K562 (cell line): ENCODE results near the gene HIRIP3. TPM values are rescaled to one million over a fixed set of nuclear protein-coding genes. Genes with fewer than 3 reads are reported as not detected.
A peak's percentile ranks its signal among the peaks of the same experiment; 100 is the strongest.

Experiments
- ATAC-seq: fragments of 200-7000 bp; cut with Tn5 transposase; 3 replicates; pipeline ENCODE4 v1.9.1; 2020; ENCODE audit warnings: moderate library complexity
- BruUV-seq: library from RNA; stranded (reverse); fragments of 400-500 nt; replicated peaks from 2 replicates; lab custom pipeline; 2021; lab: Mats Ljungman, UMichigan
- CTCF ChIA-PET: fragments of 300-600 bp; formaldehyde crosslinking; extraction: SDS; loops from one replicate; lab custom pipeline; 2021; ENCODE audit warnings: low intra/inter-chr PET ratio; lab: Yijun Ruan, JAX
- POLR2A ChIA-PET: fragments of 300-600, 350-650 bp; sonication (Branson Sonifier 250); formaldehyde crosslinking; extraction: SDS; loops from one replicate; lab custom pipeline; 2021; ENCODE audit warnings: antibody characterized with exemption, inconsistent platforms; lab: Yijun Ruan, JAX
- DNase-seq, 4 experiments: peaks; one replicate each; pipeline versions ENCODE4 v3.0.0 to v3.0.0-alpha.2; 2011 to 2018; ENCODE audit warnings: low spot score in 3 of 4, mixed read lengths in 3 of 4; ENCODE audit errors: extremely low read depth in 1 of 4
- FAIRE-seq: peaks from 2 replicates; lab custom pipeline; 2011; peaks lifted over from hg19 to GRCh38; lab: Jason Lieb, UNC
- H2AFZ ChIP-seq: 2 replicates; pipeline ENCODE4 v1.6.0; 2011; ENCODE audit warnings: low read depth, low read length, control low read depth, inconsistent platforms
- H3K27ac ChIP-seq: fragments of 200-600 bp; 3 replicates; pipeline ENCODE4 v1.8.0; 2011; ENCODE audit warnings: low read depth, mild to moderate bottlenecking, control low read depth, inconsistent platforms, low read length, moderate library complexity, mixed read lengths; ENCODE audit errors: extremely low read depth
- H3K27me3 ChIP-seq, 2 experiments: fragments of 300-600 bp in 1 of 2; 2 replicates in 1 of 2; 3 replicates in 1 of 2; pipeline versions ENCODE4 v1.6.0 to v1.8.0; 2011; ENCODE audit warnings: inconsistent platforms in 2 of 2, low read length in 2 of 2, mild to moderate bottlenecking in 1 of 2, mixed read lengths in 1 of 2, moderate library complexity in 1 of 2; ENCODE audit not compliant: control insufficient read depth in 2 of 2, insufficient read depth in 2 of 2
- H3K36me3 ChIP-seq: fragments of 300-600 bp; 3 replicates; pipeline ENCODE4 v1.8.0; 2011; ENCODE audit warnings: mild to moderate bottlenecking, low read length, inconsistent platforms; ENCODE audit not compliant: control insufficient read depth, insufficient read depth
- H3K4me1 ChIP-seq, 2 experiments: fragments of 200-600 bp in 1 of 2; replicated peaks in 1 of 2; 2 replicates in 1 of 2; 3 replicates in 1 of 2; pipeline versions ENCODE4 v1.5.1 to v1.8.0; 2011; ENCODE audit warnings: inconsistent platforms in 2 of 2, low read length in 2 of 2, mild to moderate bottlenecking in 1 of 2, mixed read lengths in 1 of 2, moderate library complexity in 1 of 2; ENCODE audit not compliant: control insufficient read depth in 2 of 2, insufficient read depth in 2 of 2
- H3K4me2 ChIP-seq: 2 replicates; pipeline ENCODE4 v1.6.1; 2011; ENCODE audit warnings: low read length, control low read depth, inconsistent platforms, mixed read lengths; ENCODE audit not compliant: insufficient read depth
- H3K4me3 ChIP-seq: fragments of 200-600 bp; sonication (generic), shearing (Covaris generic); 2 replicates; pipeline ENCODE4 v1.5.1; 2016; ENCODE audit warnings: control low read depth, inconsistent platforms
- H3K79me2 ChIP-seq: fragments of 200-600 bp; 3 replicates; pipeline ENCODE4 v1.8.0; 2011; ENCODE audit warnings: low read length, inconsistent platforms; ENCODE audit not compliant: control insufficient read depth, insufficient read depth
- H3K9ac ChIP-seq, 2 experiments: 2 replicates each; pipeline versions ENCODE4 v1.6.0 to v1.6.1; 2011; ENCODE audit warnings: low read depth in 2 of 2, low read length in 2 of 2, control low read depth in 1 of 2, inconsistent platforms in 1 of 2, mild to moderate bottlenecking in 1 of 2, mixed read lengths in 1 of 2; ENCODE audit not compliant: insufficient read depth in 1 of 2
- H3K9me1 ChIP-seq: one replicate; pipeline ENCODE4 v1.6.0; 2011; ENCODE audit warnings: inconsistent platforms, mild to moderate bottlenecking, low read length, moderate library complexity; ENCODE audit not compliant: control insufficient read depth, insufficient read depth
- H3K9me3 ChIP-seq: replicated peaks from 2 replicates; pipeline ENCODE4 v1.5.1; 2011; ENCODE audit warnings: low read depth, low read length, inconsistent platforms; ENCODE audit not compliant: control insufficient read depth, insufficient read depth
- H4K20me1 ChIP-seq: replicated peaks from 2 replicates; pipeline ENCODE4 v1.6.1; 2011; ENCODE audit warnings: low read length, inconsistent platforms, mixed read lengths; ENCODE audit not compliant: control insufficient read depth, insufficient read depth
- CC2D1A ChIP-seq: fragments of 450-650 bp; IDR thresholded peaks from 2 replicates; pipeline ENCODE4 v1.6.1; 2017; ENCODE audit warnings: mild to moderate bottlenecking
- FOXK1 ChIP-seq: sonication (generic); formaldehyde crosslinking; IDR thresholded peaks from 2 replicates; pipeline ENCODE4 v1.8.0; 2022; ENCODE audit warnings: missing genetic modification reagents, mild to moderate bottlenecking, borderline replicate concordance
- LCOR ChIP-seq: sonication (generic); formaldehyde crosslinking; IDR thresholded peaks from 2 replicates; pipeline ENCODE4 v1.8.0; 2022; ENCODE audit warnings: mild to moderate bottlenecking, missing genetic modification reagents
- RBFOX2 ChIP-seq: fragments of 200-400 bp; formaldehyde crosslinking; IDR thresholded peaks from 2 replicates; pipeline ENCODE4 v1.6.1; 2017; ENCODE audit warnings: low read depth, mild to moderate bottlenecking, low read length, moderate library complexity
- TAL1 ChIP-seq: fragments of 450-650 bp; IDR thresholded peaks from 2 replicates; pipeline ENCODE4 v1.6.1; 2016; ENCODE audit warnings: mild to moderate bottlenecking
- ZNF282 ChIP-seq: sonication (generic); formaldehyde crosslinking; IDR thresholded peaks from 2 replicates; pipeline ENCODE4 v1.8.1; 2023; ENCODE audit warnings: missing genetic modification reagents
- WGBS: fragments of 100-300 bp; shearing (Covaris generic); methylation state at CpG from one replicate; pipeline ENCODE4 v1.1.6; 2016; ENCODE audit warnings: low coverage, mixed read lengths; ENCODE audit not compliant: insufficient coverage; ENCODE audit errors: missing lambda C conversion rate; 5-methylcytosine and 5-hydroxymethylcytosine counted together
- in situ Hi-C: fragments of 300-500 bp; cut with MboI; formaldehyde crosslinking; loops from 4 replicates; pipeline ENCODE4 v1.15.0; 2018; ENCODE audit warnings: inconsistent platforms, mixed read lengths
- intact Hi-C: fragments of 100-400 bp; cut with micrococcal nuclease; formaldehyde crosslinking; loops from 2 replicates; pipeline ENCODE4 v1.14.2; 2022
- polyA plus RNA-seq, 8 experiments: library from polyadenylated mRNA; depleted of rRNA in 4 of 8; stranded (reverse) in 5 of 8; unstranded in 3 of 8; fragments of >200 nt; fragmentation: Nextera tagmentation in 2 of 8; fragmentation: Illumina TruSeq in 1 of 8; extraction: Ambion mirVana in 2 of 8; extraction: Trizol in 1 of 8; gene quantifications; 2 replicates each; pipeline versions ENCODE4 v1.2.1 to v1.2.3, GENCODE V29; 2011 to 2014; ENCODE audit warnings: inconsistent platforms in 1 of 8, missing spikeins in 1 of 8
- total RNA-seq, 7 experiments: library from RNA; depleted of rRNA in 6 of 7; stranded (reverse); fragments of >200 nt in 6 of 7; fragmentation: Illumina TruSeq in 2 of 7; extraction: Trizol in 2 of 7; gene quantifications; 2 replicates each; pipeline versions ENCODE4 v1.2.1 to v1.2.3, GENCODE V29; 2011 to 2021; ENCODE audit warnings: low replicate concordance in 1 of 7
- TF ChIP-seq, protein P1 (sequence below): fragments of 200-800 bp; sonication (Bioruptor generic); IDR thresholded peaks from 2 replicates; pipeline ENCODE4 v1.6.1; 2017; ENCODE audit warnings: missing genetic modification characterization, missing compliant biosample characterization

The HIRIP3 gene
- total and polyA plus RNA-seq, 9 of the 15 experiments (the other 6 are each of a cell fraction or from before 2014, with no cell fraction given): 3.3 to 38.2 (median 18.2) TPM

DNA sequence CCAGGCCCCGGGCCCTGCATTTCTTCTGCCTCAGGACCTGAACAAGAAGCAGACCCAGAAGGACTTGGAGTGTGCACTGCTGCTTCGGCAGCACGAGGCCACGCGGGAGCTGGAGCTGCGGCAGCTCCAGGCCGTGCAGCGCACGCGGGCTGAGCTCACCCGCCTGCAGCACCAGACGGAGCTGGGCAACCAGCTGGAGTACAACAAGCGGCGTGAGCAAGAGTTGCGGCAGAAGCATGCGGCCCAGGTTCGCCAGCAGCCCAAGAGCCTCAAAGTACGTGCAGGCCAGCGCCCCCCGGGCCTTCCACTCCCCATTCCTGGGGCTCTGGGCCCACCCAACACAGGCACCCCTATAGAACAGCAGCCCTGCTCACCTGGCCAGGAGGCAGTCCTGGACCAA, 9.2 kb downstream of the HIRIP3 start:
- Histone ChIP-seq H3K9me3 (no peaks in the 10 kb centered on the region), H3K4me2 (no peak overlapping the region), H3K27me3 (no peaks in the 10 kb centered on the region), H3K36me3 (peaks cover 99% of the 10 kb centered on the region; the same call in 2 of the 3 replicates), H2AFZ (no peak overlapping the region), H4K20me1 (no peaks in the 10 kb centered on the region), H3K4me3 (no peak overlapping the region), H3K9me1 (no peaks in the 10 kb centered on the region), H3K9ac (no peak overlapping the region), H3K79me2 (no peaks in the 10 kb centered on the region), H3K4me1 (peaks cover 0 to 18% of the 10 kb centered on the region in 2 experiments; a peak in 1 of 5 replicates), H3K27ac (no peak overlapping the region)
- DNase-seq (no peak), ATAC-seq (no peak), FAIRE-seq (no peak)
- ChIA-PET CTCF (no interaction called here), POLR2A (interaction anchor here (0.6 to 2.6 kb wide), 3 partner anchors 12 to 46 kb away, joined by 3 to 22 read pairs (median 4); partner anchors contain the start of gene TAOK2)
- 94% methylated on average over 16 of the region's 20 CpGs for WGBS
- TF ChIP-seq CC2D1A (no peak), ZNF282 (CRISPR knock-in tag) (no peak), RBFOX2 (peak; percentile 5; the same call in 1 of the 2 replicates), TAL1 (no peak), FOXK1 (CRISPR knock-in tag) (no peak), LCOR (no peak)
- TF ChIP-seq, protein P1, sequence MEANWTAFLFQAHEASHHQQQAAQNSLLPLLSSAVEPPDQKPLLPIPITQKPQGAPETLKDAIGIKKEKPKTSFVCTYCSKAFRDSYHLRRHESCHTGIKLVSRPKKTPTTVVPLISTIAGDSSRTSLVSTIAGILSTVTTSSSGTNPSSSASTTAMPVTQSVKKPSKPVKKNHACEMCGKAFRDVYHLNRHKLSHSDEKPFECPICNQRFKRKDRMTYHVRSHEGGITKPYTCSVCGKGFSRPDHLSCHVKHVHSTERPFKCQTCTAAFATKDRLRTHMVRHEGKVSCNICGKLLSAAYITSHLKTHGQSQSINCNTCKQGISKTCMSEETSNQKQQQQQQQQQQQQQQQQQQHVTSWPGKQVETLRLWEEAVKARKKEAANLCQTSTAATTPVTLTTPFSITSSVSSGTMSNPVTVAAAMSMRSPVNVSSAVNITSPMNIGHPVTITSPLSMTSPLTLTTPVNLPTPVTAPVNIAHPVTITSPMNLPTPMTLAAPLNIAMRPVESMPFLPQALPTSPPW (CRISPR knock-in tag): no peak
- intact Hi-C loops (no loop called here), in situ Hi-C loops (no loop called here)
- no TSS peak for BruUV-seq
